Caco-2 (cell line): Measurements from ENCODE around the gene ANO1. TPM values are rescaled to one million over a fixed set of nuclear protein-coding genes. Genes with fewer than 3 reads are reported as not detected.

Experiments used
- BruUV-seq: library from RNA; stranded (reverse); fragments of 400-500 nt; replicated peaks from 2 replicates; lab custom pipeline; 2021; lab: Mats Ljungman, UMichigan
- CTCF ChIA-PET: fragments of 300-600 bp; sonication (Branson Sonifier 250); formaldehyde crosslinking; loops from one replicate; lab custom pipeline; 2022; ENCODE audit warnings: antibody characterized with exemption; lab: Charles Lee
- POLR2A ChIA-PET: fragments of 300-600 bp; sonication (Branson Sonifier 250); formaldehyde crosslinking; loops from one replicate; lab custom pipeline; 2022; ENCODE audit warnings: antibody characterized with exemption; lab: Charles Lee
- DNase-seq, 2 experiments: peaks; one replicate each; pipeline versions ENCODE4 v3.0.0 to v3.0.0-alpha.2; 2020 to 2022
- H3K27me3 ChIP-seq: replicated peaks from 2 replicates; pipeline ENCODE4 v1.6.0; 2011; ENCODE audit warnings: low read length; ENCODE audit not compliant: control insufficient read depth, insufficient read depth
- H3K36me3 ChIP-seq: 2 replicates; pipeline ENCODE4 v1.5.1; 2011; ENCODE audit warnings: low read length; ENCODE audit not compliant: control insufficient read depth, insufficient read depth
- H3K4me1 ChIP-seq: fragments of 250-450 bp; sonication (Bioruptor Pico); 2 replicates; pipeline ENCODE4 v1.5.1; 2020; ENCODE audit warnings: mild to moderate bottlenecking
- H3K4me3 ChIP-seq: 2 replicates; pipeline ENCODE4 v1.5.1; 2011; ENCODE audit warnings: low read depth, mild to moderate bottlenecking, control low read depth, low read length
- H3K9me3 ChIP-seq: fragments of 250-450 bp; sonication (Bioruptor Pico); 2 replicates; pipeline ENCODE4 v1.5.1; 2020; ENCODE audit warnings: mild to moderate bottlenecking, moderate library complexity
- H3K27ac Mint-ChIP-seq: one replicate; pipeline ENCODE4 v1.8.0; 2022; ENCODE audit warnings: mixed read lengths; ENCODE audit not compliant: unreplicated experiment
- H3K27me3 Mint-ChIP-seq: one replicate; pipeline ENCODE4 v1.8.0; 2022; ENCODE audit warnings: mixed read lengths; ENCODE audit not compliant: insufficient read depth, unreplicated experiment
- H3K36me3 Mint-ChIP-seq: one replicate; pipeline ENCODE4 v1.8.0; 2022; ENCODE audit warnings: mild to moderate bottlenecking, mixed read lengths; ENCODE audit not compliant: insufficient read depth, unreplicated experiment
- H3K4me1 Mint-ChIP-seq: one replicate; pipeline ENCODE4 v1.8.0; 2022; ENCODE audit warnings: low read depth, mixed read lengths; ENCODE audit not compliant: unreplicated experiment
- H3K4me3 Mint-ChIP-seq: one replicate; pipeline ENCODE4 v1.8.0; 2022; ENCODE audit warnings: mild to moderate bottlenecking, moderate library complexity, mixed read lengths; ENCODE audit not compliant: unreplicated experiment
- H3K9me3 Mint-ChIP-seq: one replicate; pipeline ENCODE4 v1.8.0; 2022; ENCODE audit warnings: mixed read lengths; ENCODE audit not compliant: unreplicated experiment
- CTCF ChIP-seq, 2 experiments: fragments of 200-600 bp in 1 of 2; IDR thresholded peaks; 1 replicate in 1 of 2; 2 replicates in 1 of 2; pipeline versions ENCODE4 v1.5.1 to v1.8.0; 2011 to 2022; ENCODE audit warnings: antibody characterized with exemption in 1 of 2, control low read depth in 1 of 2, inconsistent platforms in 1 of 2, low read depth in 1 of 2, low read length in 1 of 2, mild to moderate bottlenecking in 1 of 2, moderate library complexity in 1 of 2; ENCODE audit not compliant: insufficient read depth in 1 of 2, severe bottlenecking in 1 of 2, unreplicated experiment in 1 of 2
- intact Hi-C: fragments of 100-400 bp; cut with micrococcal nuclease; formaldehyde crosslinking; loops from one replicate; pipeline ENCODE4 v1.10.0; 2022; ENCODE audit not compliant: unreplicated experiment
- total RNA-seq: library from RNA; stranded (reverse); gene quantifications from 2 replicates; pipeline ENCODE4 v1.2.3, GENCODE V29; 2022

ANO1 gene
- total RNA-seq, 1 experiment from 2014 or later: 8.4 TPM

DNA sequence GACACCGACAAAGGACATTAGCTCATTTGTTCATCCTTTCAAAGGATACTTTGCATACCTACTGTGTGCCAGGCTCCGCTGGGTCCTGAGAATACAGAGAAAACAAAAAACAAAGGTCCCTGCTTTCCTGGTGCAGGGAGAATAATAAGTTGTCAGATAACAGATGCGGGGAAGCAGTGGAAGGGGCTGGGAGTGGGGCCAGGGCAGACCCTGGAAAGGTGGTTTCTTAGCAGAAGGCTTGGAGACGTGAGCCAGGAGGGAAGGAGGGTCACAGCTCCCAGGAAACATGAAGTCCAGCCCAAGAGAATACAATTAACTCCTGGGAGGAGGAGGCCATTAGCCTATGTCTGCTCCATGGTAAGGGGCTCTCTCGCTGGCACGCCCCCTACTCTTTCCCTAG is 9.8 kb upstream of the ANO1 start:
- no peak for TF ChIP-seq CTCF (IDR thresholded peaks at IDR 0.05; ENCODE audit: insufficient read depth in 1 of 2, low read depth in 1 of 2, low read length in 1 of 2, severe bottlenecking in 1 of 2, unreplicated experiment in 1 of 2)
- no peaks in the 10 kb centered on the region for H3K9me3 Mint-ChIP-seq
- no TSS peak for BruUV-seq
- H3K4me1 Mint-ChIP-seq: peaks cover 38% of the 10 kb centered on the region
- H3K36me3 Mint-ChIP-seq: no peaks in the 10 kb centered on the region
- Histone ChIP-seq H3K36me3 (no peaks in the 10 kb centered on the region), H3K9me3 (no peaks in the 10 kb centered on the region), H3K27me3 (no peaks in the 10 kb centered on the region), H3K4me1 (peaks cover 42% of the 10 kb centered on the region), H3K4me3 (no peak overlapping the region)
- H3K4me3 Mint-ChIP-seq: peak overlapping the region; percentile 37
- CTCF ChIA-PET: interaction anchor here (0.6 to 1.6 kb wide), 13 partner anchors 9 to 780 kb away, joined by 3 to 7 read pairs (median 4); no protein-coding TSS in a partner anchor
- intact Hi-C loops: loop anchor here (1.0 kb wide), 3 partner anchors 20 to 120 kb away; no protein-coding TSS in a partner anchor
- POLR2A ChIA-PET: no interaction called here
- DNase-seq: no peak
- no peaks in the 10 kb centered on the region for H3K27me3 Mint-ChIP-seq
- peak overlapping the region; percentile 71 for H3K27ac Mint-ChIP-seq

DNA sequence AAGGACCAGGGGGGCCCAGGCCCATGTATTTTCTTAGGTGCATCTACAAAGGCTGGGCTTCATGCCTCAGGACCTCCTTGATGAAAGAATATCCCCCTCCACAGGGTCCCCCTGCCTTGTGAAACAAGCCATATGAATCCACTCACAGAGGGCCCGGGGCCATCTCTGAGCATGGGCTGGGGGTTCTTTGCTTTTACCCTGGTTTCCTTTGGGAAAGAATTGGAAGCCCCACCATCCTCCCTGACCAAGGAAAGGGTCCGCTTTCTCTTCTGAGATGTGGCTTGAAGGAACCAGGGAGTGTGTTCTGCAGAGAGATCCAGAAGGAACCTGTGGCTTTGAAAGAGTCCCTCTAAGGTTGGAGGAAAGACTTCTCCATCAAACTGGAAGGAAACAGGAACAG is 9.2 kb upstream of the ANO1 start:
- ChIA-PET CTCF (interaction anchor here (0.8 to 1.6 kb wide), 4 partner anchors 9 to 126 kb away, joined by 3 to 4 read pairs (median 3); no protein-coding TSS in a partner anchor), POLR2A (no interaction called here)
- H3K36me3 ChIP-seq: no peaks in the 10 kb centered on the region
- Mint-ChIP-seq H3K4me3 (no peak overlapping the region), H3K27me3 (no peaks in the 10 kb centered on the region), H3K4me1 (peaks cover 32% of the 10 kb centered on the region), H3K27ac (no peak overlapping the region), H3K9me3 (no peaks in the 10 kb centered on the region), H3K36me3 (no peaks in the 10 kb centered on the region)
- intact Hi-C loops: loop anchor here (1.0 kb wide), 3 partner anchors 21 to 121 kb away; no protein-coding TSS in a partner anchor
- peaks cover 36% of the 10 kb centered on the region for H3K4me1 ChIP-seq
- TF ChIP-seq CTCF (IDR thresholded peaks at IDR 0.05; ENCODE audit: insufficient read depth in 1 of 2, low read depth in 1 of 2, low read length in 1 of 2, severe bottlenecking in 1 of 2, unreplicated experiment in 1 of 2): no peak
- H3K27me3 ChIP-seq: no peaks in the 10 kb centered on the region
- no peaks in the 10 kb centered on the region for H3K9me3 ChIP-seq
- no TSS peak for BruUV-seq
- no peak overlapping the region for H3K4me3 ChIP-seq
- DNase-seq: no peak

DNA sequence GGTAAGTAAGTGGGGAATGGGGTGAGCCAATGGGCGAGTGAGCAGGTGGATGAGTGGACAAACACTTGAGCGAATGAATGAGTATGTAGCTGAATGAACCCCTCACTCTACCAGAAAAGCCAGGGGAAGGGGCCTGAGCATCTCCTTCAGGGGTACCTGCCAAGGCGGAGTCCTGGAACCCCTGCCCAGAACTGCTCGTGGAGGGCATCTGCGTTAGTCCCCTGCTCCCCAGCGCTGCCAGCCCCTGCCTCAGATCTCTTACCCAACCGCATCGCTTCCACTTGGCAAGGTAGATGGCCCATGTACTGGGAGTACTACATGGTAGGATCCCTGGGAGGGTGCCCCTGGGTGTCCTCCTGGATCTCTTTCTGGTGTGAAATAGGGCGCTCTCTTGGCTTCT is 7.4 kb upstream of the ANO1 start:
- POLR2A ChIA-PET: no interaction called here
- intact Hi-C loops: no loop called here
- no TSS peak for BruUV-seq
- H3K9me3 Mint-ChIP-seq: no peaks in the 10 kb centered on the region
- no peak overlapping the region for H3K4me3 Mint-ChIP-seq
- Histone ChIP-seq H3K36me3 (no peaks in the 10 kb centered on the region), H3K4me1 (peaks cover 26% of the 10 kb centered on the region), H3K9me3 (no peaks in the 10 kb centered on the region), H3K27me3 (no peaks in the 10 kb centered on the region), H3K4me3 (no peak overlapping the region)
- no peak for TF ChIP-seq CTCF (IDR thresholded peaks at IDR 0.05; ENCODE audit: insufficient read depth in 1 of 2, low read depth in 1 of 2, low read length in 1 of 2, severe bottlenecking in 1 of 2, unreplicated experiment in 1 of 2)
- no peak overlapping the region for H3K27ac Mint-ChIP-seq
- no peaks in the 10 kb centered on the region for H3K27me3 Mint-ChIP-seq
- CTCF ChIA-PET: interaction anchor here (0.7 kb wide), 1 partner anchor 9 kb away, joined by 5 read pairs; no protein-coding TSS in a partner anchor
- H3K36me3 Mint-ChIP-seq: no peaks in the 10 kb centered on the region
- peak in 1 of 2 experiments; percentile 27 for DNase-seq
- peaks cover 23% of the 10 kb centered on the region for H3K4me1 Mint-ChIP-seq
